ENCODE measurements around the gene CATSPER3. TPM values are rescaled to one million over a fixed set of nuclear protein-coding genes. Genes with fewer than 3 reads are reported as not detected.

CATSPER3 gene
- total RNA-seq, 2 donors from 2014 or later: 3.2 TPM; not detected in 1

DNA sequence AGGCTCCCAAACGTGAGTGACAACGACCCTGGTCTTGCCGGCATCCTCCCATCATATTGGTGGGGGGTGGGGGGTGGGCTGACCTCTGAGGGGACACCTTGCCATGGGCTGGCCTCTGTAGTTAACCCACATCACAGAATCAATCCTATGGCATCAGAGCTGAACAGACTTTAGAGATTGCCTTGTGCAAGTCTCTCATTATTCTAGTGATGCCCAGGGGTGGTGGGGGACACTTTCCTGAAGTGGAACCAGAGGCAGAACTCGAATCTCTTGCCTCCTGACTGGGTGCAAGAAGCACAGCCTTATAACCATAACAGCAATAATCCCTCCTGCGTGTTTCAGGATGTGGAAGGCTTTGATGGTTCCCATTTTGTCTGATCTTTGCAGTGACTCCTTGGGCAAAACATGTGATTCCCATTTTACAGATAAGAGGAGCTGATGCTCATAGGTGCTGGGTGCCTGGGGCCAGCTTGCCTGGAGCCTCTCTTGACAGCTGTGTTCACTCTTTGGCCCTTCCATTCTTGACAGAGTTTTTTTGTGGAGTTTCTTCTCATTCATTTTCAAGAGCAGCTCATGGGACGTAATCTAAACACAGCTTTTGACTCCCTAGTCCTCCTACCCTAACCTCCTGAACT, 84.9 kb downstream of the CATSPER3 start:
- Histone ChIP-seq H3K27me3 (replicated peaks; ENCODE audit: insufficient read depth) (peaks cover 5% of the 10 kb centered on the region), H3K4me3 (no peak overlapping the region), H3K27ac (no peak overlapping the region), H3K9me3 (no peaks in the 10 kb centered on the region), H3K36me3 (no peaks in the 10 kb centered on the region), H3K4me1 (replicated peaks) (no peaks in the 10 kb centered on the region)
- no peak for DNase-seq (ENCODE audit: low spot score)
- WGBS: 66% methylated on average over 6 of the region's 6 CpGs
- intact Hi-C loops (cut with DNase I): no loop called here
- TF ChIP-seq POLR2AphosphoS5 (IDR thresholded peaks at IDR 0.05): no peak
- TF ChIP-seq POLR2A (IDR thresholded peaks at IDR 0.05): no peak
- TF ChIP-seq, protein P1, sequence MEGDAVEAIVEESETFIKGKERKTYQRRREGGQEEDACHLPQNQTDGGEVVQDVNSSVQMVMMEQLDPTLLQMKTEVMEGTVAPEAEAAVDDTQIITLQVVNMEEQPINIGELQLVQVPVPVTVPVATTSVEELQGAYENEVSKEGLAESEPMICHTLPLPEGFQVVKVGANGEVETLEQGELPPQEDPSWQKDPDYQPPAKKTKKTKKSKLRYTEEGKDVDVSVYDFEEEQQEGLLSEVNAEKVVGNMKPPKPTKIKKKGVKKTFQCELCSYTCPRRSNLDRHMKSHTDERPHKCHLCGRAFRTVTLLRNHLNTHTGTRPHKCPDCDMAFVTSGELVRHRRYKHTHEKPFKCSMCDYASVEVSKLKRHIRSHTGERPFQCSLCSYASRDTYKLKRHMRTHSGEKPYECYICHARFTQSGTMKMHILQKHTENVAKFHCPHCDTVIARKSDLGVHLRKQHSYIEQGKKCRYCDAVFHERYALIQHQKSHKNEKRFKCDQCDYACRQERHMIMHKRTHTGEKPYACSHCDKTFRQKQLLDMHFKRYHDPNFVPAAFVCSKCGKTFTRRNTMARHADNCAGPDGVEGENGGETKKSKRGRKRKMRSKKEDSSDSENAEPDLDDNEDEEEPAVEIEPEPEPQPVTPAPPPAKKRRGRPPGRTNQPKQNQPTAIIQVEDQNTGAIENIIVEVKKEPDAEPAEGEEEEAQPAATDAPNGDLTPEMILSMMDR (IDR thresholded peaks at IDR 0.05): no peak

DNA sequence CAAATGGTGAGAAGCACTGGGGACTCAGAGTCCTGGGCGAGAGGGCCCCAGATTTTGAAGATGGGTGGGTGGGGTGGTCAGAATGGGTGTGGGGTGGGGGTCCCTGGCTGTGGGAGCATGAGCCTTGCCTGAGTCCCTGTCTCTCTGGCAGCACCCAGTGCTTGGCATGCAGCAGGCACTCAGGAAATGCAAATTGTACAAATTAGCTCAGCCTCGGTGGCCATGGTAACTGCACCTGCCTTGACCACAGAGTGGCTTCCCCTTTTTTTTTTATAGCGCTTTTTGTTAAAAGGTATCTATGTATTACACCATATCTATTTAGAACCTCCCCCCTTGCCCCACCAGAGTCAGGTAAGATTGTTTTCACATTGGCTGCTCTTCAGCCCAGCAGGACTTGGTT, 85.6 kb downstream of the CATSPER3 start:
- Histone ChIP-seq H3K9me3 (no peaks in the 10 kb centered on the region), H3K36me3 (no peaks in the 10 kb centered on the region), H3K27ac (no peak overlapping the region), H3K4me1 (replicated peaks) (no peaks in the 10 kb centered on the region), H3K27me3 (replicated peaks; ENCODE audit: insufficient read depth) (peaks cover 5% of the 10 kb centered on the region), H3K4me3 (no peak overlapping the region)
- TF ChIP-seq POLR2A (IDR thresholded peaks at IDR 0.05) (no peak), POLR2AphosphoS5 (IDR thresholded peaks at IDR 0.05) (no peak)
- TF ChIP-seq, protein P1 (IDR thresholded peaks at IDR 0.05): no peak
- no peak for DNase-seq (ENCODE audit: low spot score)
- intact Hi-C loops (cut with DNase I): no loop called here
- WGBS: 87% methylated on average over 3 of the region's 3 CpGs

DNA sequence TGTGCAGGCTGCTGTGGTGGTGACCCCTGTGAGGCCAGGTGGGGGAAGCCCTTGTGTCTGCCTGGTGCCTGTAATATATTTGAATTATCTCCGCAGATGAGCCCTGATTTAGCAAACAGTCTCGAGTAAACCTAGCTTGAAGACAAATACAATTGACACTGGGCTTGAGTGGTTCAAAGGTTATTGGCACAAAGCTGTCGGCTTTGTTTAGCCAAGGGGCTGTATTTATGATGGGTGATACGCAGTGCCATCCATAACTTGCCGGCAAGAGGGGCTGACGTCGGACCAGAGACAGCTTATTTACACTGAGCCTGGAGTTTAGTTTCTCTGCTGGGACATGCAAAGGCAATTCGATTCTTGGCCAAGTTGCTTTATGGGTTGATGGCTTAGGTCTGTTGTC, 86.3 kb downstream of the CATSPER3 start:
- Histone ChIP-seq H3K4me3 (no peak overlapping the region), H3K27ac (no peak overlapping the region), H3K36me3 (no peaks in the 10 kb centered on the region), H3K27me3 (replicated peaks; ENCODE audit: insufficient read depth) (peaks cover 11% of the 10 kb centered on the region), H3K9me3 (no peaks in the 10 kb centered on the region), H3K4me1 (replicated peaks) (no peaks in the 10 kb centered on the region)
- DNase-seq (ENCODE audit: low spot score): no peak
- 57% methylated on average over 8 of the region's 8 CpGs for WGBS
- TF ChIP-seq, protein P1 (IDR thresholded peaks at IDR 0.05): no peak
- TF ChIP-seq POLR2AphosphoS5 (IDR thresholded peaks at IDR 0.05): no peak
- no peak for TF ChIP-seq POLR2A (IDR thresholded peaks at IDR 0.05)
- intact Hi-C loops (cut with DNase I): no loop called here

DNA sequence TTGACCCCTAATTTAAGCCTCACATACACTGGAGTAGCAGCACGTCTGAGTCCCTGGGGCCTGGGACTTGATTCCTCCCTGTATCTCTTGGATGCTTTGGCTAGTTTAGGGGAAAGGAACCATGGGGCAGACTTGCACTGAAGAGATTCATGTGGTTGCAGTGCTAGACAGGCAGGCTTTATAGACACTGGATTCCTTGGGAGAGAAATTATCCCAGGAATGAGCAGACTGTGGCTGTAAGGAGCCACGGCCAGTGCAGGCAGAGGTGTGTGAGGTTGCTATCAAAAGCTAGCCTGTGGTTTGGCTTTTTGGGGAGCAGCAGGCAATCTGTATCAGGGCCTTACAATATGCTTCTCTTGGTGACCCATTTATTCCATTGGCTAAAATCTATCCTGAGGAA, 86.8 kb downstream of the CATSPER3 start:
- H3K27me3 ChIP-seq (replicated peaks; ENCODE audit: insufficient read depth): peaks cover 11% of the 10 kb centered on the region
- no peak overlapping the region for H3K27ac ChIP-seq
- WGBS: 89% methylated on average over 2 of the region's 2 CpGs
- TF ChIP-seq, protein P1 (IDR thresholded peaks at IDR 0.05): no peak
- no peak for TF ChIP-seq POLR2AphosphoS5 (IDR thresholded peaks at IDR 0.05)
- TF ChIP-seq POLR2A (IDR thresholded peaks at IDR 0.05): no peak
- H3K4me3 ChIP-seq: no peak overlapping the region
- no peaks in the 10 kb centered on the region for H3K36me3 ChIP-seq
- intact Hi-C loops (cut with DNase I): no loop called here
- H3K9me3 ChIP-seq: no peaks in the 10 kb centered on the region
- no peaks in the 10 kb centered on the region for H3K4me1 ChIP-seq (replicated peaks)
- DNase-seq (ENCODE audit: low spot score): no peak

DNA sequence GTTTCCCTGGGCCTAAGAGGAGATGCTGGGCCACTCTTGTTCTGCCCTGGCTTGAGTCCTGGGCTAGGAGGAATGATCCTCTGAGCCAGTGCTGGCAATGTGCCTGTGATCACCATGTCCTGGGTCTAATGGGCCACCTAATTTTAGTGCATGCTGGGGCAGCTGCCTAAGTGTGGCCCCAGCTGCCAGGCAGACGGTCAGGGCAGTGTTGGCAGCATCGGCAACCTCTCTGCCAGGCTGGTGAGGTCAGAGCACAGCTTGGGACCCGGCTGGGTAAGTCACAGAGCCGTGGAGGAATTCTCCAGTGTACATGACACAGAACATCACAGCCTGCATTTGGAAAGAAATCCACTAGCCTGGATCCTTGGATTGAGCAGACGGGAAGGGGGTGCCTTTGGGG, 87.7 kb downstream of the CATSPER3 start:
- Histone ChIP-seq H3K9me3 (no peaks in the 10 kb centered on the region), H3K27me3 (replicated peaks; ENCODE audit: insufficient read depth) (peaks cover 11% of the 10 kb centered on the region), H3K4me1 (replicated peaks) (no peaks in the 10 kb centered on the region), H3K36me3 (no peaks in the 10 kb centered on the region), H3K27ac (no peak overlapping the region), H3K4me3 (no peak overlapping the region)
- DNase-seq (ENCODE audit: low spot score): no peak
- intact Hi-C loops (cut with DNase I): no loop called here
- WGBS: 67% methylated on average over 5 of the region's 5 CpGs
- no peak for TF ChIP-seq POLR2AphosphoS5 (IDR thresholded peaks at IDR 0.05)
- TF ChIP-seq POLR2A (IDR thresholded peaks at IDR 0.05): no peak
- TF ChIP-seq, protein P1 (IDR thresholded peaks at IDR 0.05): no peak
